GM21381 (cell line): ENCODE measurements around the gene CD320.
"Not testable (repeated sequence)": the region's sequence is repeated elsewhere in the genome, so short reads cannot be mapped to it uniquely, and the experiment has no call there.

Experiments used
- ATAC-seq: cut with Tn5 transposase; IDR thresholded peaks from one replicate; pipeline ENCODE4 v1.9.1; 2021; ENCODE audit warnings: mild to moderate bottlenecking, moderate library complexity; ENCODE audit not compliant: unreplicated experiment

The CD320 gene

DNA sequence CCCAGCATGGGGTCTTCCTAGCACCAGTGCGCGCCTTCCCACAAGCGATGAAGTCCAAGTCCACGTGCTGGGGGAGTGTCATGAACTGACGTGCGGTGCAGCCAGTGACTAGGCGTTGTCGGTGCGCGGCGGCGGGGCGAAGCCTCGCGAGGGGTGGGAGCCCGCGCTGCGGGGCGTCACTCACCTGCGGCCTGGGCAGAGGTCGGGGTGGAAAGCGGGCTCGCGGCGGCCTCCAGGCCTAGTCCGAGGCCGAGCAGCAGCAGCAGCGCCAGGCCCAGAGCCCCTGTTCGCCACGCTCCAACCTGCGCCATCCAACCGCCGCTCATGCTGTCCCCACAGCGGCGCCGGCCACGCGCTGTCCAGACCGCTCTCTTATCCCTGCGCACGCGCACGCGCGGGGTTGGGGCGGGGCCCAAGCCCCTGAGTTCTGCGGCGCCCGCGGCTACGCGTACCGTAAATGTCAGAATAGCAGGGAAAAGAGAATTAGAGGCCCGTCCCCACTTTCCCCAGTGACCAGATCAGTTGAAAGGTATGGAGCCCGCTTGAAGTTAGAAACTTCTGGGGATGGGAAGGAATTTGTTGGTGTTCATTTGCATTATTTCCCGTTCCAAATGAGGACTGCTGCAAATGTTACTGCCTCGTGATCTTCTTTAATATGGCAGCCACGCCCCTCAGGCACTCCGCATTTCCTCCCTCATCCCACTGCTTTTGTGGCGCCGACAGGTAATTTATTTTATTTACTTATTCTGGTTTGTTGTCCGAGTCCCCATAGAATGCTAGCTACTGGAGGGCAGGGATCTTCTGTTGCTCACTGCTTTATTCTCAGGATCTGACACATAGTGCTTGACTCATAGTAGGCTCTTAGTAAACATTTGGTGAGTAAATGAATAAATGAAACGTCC is at the start of gene CD320:
Gene CD320, minus strand, starts transcription at position 394 of the 902 bp plus-strand sequence. Its CDS starts 68 bp downstream, at position 326.
- ATAC-seq, result peak; percentile 73

DNA sequence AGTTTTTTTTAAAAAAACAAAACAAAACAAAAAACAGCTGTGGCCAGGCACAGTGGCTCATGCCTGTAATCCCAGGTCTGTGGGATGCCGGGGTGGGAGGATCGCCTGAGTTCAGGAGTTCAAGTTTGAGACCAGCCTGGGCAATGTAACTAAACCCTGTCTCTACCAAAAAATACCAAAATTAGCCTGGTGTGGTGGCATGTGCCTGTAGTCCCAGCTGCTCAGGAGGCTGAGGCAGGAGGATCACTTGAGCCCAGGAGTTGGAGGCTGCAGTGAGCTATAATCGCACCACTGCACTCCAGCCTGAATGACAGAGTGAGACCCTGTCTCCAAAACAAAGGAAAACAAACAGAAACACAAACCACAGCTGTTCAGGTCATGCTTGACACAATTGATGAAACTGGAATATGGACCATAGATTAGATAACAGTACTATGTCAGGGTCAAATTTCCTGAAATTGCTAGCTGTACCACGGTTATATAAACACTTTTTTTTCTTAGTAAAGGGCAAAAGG is 48.9 kb upstream of the CD320 start:
- no peak for ATAC-seq

DNA sequence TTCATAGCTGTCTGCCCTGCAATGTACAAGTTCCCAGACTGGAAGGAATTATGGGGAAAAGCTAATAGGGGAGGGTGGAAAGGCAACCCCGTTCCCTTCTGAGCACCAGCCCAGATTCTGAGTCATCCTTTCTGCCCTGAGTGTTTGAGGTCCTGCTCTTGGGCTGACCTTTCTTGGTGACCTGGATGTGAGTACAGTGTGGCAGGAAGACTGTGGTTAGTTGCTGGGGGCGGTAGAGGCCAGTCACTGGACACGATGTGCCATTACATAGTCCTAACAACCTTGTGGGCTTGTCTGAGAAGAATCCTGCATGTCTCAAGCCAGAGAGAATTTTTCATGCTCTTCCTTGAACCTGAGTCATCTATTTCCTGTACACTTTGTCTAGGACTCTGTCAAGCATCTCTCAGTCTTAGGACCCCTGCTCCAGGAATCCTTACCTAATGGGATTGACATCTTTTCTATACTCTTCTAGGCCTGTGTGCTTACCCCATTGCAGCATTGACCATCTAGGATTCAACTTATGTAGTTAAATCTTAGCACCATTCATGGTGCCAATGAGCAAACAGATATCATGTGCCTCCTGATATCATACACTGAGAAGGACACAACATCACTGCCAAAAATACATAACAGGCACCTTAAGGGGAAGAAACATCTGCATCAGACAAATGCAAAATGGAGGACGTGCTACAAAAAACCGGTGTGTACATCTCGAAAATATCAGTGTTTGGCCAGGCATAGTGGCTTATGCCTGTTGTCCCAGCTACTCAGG is 47.7 kb upstream of the CD320 start:
- no peak for ATAC-seq

GRCh38 chr19:8352845-8353244 is 44.7 kb upstream of the CD320 start:
- not testable (repeated sequence) for ATAC-seq

- no peak for ATAC-seq
Observed at GRCh38 chr19:8352134-8352827, 44.1 kb upstream of the CD320 start.

- ATAC-seq, result not testable (repeated sequence)
Observed at GRCh38 chr19:8349629-8350372, 41.6 kb upstream of the CD320 start.

- ATAC-seq, result no peak
Observed at GRCh38 chr19:8343483-8343844, 35.3 kb upstream of the CD320 start.

- peak; percentile 97 for ATAC-seq
Observed at GRCh38 chr19:8342684-8343482, 34.7 kb upstream of the CD320 start, which contains the start of gene KANK3. KANK3 (minus strand) TSS chr19:8343262; CDS start chr19:8337828, 5,434 bp downstream.

DNA sequence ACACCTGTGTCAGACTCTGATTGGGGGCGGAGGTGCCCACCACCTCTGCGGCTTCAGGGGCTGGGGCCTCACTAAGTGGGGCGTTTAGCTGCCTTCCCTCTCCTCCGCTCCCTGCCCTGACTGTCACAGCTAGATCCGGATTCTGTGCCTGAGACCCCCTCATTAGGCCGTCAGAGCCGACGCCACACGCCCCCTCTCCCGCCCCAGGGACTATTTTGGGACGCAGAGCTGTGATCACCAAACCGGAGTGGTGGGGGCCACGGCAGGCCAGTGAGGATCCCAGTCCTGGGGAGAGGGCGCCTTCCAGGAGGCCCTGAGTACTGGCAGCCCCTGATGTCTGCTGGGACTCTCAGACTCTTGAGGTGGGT is 34.1 kb upstream of the CD320 start:
- no peak for ATAC-seq

GRCh38 chr19:8341504-8341903 is 33.3 kb upstream of the CD320 start:
- ATAC-seq, result not testable (repeated sequence)

DNA sequence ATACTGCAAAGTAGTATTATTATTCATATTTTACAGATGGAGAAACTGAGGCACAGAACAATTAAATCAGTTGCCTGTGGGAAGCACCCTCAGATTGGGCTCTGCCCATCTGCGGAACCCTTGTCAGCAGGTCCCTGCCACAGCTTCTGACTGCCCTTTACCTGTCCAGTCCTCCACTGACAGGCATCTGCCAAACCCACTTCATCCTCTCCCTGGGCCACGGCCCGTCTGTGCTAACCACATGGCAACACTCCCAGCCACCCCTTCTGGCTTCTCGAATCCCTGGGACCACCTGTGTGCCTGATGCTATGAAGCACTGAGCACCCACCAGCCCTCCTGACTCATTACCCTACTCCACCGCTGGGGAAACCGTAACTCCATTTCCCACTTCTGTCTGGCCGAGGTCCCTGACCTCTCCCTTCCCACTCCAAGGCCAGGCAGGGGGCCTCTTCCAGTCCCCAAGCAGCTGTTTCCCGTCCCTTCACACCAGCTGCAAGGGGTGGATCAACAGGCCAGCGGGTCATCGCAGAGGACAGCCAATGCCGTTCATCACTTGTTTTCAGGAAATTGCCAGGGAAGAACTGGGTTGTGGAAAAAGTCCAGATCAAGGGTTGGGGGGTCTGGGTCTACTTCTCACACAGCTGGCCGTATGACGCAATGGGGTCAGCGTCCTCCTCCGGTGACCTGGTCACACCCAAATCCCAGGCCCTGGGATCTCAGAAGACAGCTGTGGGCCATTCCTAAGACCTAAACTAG is 32.4 kb upstream of the CD320 start:
- ATAC-seq, result no peak

DNA sequence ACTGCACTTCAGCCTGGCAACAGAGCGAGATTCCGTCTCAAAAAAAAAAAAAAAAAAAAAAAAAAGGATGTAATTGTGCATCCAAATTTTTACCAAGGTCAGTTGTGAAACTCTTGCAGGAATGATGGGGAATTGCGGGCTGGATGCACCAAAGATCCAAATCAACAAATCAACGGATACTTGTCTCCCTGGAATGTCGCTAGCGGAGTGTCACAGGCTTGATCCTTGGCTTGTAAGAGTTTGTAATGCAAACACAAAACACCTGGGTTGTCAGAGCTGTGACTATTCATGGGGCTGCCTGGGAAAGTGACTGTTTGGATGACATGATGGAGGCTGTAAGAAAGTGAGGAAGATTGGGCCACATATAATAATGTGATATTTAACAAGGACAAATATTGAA is 30.7 kb upstream of the CD320 start:
- ATAC-seq, result no peak

DNA sequence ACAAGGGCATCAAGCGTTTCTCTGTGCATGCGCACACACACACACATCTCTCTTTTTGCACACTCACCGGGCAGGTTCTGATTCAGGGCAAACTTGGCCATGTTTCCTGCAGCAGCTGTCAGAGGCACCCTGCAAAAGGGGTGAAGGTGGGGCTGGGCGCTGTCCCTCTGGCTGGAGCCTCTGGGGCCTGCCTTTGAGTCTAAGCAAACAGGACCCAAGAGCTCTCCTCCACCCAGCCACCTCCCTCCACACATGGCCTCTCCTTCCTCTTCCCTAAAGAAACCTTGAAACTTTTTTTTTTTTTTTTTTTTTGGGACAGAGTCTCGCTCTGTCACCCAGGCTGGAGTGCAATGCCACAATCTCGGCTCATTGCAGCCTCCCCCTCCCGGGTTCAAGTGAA is 29.6 kb upstream of the CD320 start:
- no peak for ATAC-seq

DNA sequence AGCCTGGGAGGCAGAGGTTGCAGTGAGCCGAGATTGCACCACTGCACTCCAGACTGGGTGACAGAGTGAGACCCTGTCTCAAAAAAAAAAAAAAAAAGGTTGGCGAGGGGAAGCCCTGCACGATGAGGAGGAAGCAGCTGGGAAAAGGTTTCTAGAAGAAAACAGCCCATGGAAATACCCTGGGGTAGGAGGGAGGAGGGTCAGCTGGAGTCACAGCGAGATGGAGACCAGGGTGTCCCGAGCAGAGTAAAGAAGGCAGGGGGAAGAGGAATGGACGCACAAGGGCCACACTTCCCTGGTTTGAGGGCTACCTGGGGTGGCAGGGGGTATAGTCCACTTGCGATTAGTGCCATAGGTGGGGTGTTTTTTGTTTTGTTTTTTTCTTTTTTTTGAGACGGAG is 28.5 kb upstream of the CD320 start:
- ATAC-seq, result no peak

DNA sequence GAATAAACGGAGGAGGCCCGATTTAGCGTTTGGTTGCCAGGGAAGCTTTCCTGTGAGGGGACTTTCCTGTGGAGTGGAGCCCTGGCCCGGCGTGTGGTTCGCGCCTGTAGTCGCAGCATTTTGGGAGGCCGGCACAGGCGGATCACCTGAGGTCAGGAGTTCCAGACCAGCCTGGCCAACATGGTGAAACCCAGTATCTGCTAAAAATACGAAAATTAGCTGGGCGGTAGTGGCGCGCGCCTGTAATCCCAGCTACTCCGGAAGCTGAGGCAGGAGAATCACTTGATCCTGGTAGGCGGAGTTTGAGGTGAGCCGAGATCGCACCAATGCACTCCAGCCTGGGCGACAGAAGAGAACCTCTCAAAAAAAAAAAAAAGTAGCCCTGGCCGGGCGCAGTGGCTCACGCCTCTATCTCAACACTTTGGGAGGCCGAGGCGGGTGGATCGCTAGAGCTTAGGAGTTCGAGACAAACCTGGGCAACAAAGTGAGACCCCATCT is 28.0 kb upstream of the CD320 start:
- no peak for ATAC-seq

GRCh38 chr19:8335343-8336071 is 27.3 kb upstream of the CD320 start:
- peak; percentile 36 for ATAC-seq

DNA sequence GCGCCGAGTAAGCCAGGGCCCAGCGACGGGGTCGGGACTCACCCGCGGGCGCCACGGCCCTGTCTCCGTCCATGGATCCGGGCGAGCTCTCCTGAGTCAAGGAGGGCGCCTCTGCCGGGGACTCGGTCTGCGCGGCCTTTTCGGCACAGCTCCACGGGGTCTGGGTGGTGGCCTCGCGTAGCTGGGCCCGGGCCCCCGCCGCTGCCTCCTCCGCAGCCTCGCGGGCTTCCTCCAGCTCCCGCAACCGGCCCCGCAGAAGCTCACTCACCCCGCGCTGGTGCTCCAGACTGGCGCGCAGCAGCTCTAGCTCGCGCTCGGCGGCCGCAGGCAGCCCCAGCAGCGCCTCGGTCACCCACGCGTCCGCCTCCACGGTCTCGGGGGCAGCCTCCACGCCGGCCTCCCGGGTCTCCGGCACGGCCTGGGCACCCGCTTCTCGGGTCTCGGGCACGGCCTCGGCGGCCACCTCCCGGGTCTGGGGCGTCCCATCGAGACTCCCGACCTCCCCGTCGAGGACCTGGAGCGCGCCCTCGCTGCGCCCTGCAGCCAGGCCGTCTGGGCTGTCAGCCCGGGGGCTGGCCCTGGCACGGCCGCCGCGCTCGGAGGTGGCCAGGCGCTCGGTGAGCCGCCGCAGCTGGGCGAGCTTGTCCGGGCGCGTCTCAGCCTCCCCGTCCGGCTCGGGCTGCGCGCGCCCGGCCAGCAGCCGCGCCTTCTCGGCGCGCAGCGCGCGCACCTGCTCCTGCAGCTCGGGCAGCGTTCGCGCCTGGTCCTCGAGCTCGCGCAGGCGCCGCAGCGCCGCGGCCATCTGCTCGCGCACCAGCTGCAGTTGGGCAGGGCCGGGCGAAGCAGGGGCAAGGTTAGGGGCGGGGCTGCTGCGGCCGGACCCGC is 26.5 kb upstream of the CD320 start:
- ATAC-seq, result peak; percentile 56
